Pericardium fibroblast (primary cell): ENCODE measurements around the gene DNAJB1. TPM values are rescaled to one million over a fixed set of nuclear protein-coding genes. Genes with fewer than 3 reads are reported as not detected.

Experiments
- total RNA-seq: library from RNA; depleted of rRNA; stranded (reverse); fragments of >200 nt; gene quantifications from 2 replicates; pipeline ENCODE4 v1.2.3, GENCODE V29; 2015

Gene DNAJB1
- 90.6 and 96.5 TPM in 2 replicates for total RNA-seq

DNA sequence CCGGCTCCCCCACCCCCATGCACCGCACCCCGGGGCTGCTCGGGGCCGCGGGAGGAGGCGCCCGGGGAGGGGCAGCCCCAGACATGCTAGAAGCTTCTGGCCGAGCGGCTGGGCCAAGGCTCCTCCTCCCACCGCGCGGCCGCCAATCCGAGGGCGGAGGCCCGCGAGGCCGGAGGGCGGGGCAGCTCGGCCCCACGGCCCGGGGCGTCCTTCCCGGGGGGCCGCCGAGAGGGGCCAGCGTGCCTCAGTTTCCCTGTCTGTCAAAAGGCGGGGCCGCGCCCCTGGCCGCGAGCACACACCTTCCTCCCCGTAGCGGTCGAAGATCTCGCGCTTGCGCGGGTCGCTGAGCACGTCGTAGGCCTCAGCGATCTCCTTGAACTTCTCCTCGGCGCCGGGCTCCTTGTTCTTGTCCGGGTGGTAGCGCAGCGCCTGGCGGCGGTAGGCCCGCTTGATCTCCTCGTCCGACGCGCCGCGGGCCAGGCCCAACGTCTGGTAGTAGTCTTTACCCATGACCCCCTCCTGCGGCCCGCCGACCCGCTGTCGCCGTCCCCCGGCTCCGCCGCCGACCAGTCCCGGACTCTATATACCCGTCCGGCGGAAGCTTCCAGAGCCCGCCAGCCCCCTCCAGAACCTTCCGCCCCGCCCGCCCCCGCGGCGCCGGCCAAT, at the start of gene DNAJB1:
Gene DNAJB1 (minus strand): TSS at position 558 of the 666 bp plus-strand sequence. CDS start 48 bp downstream, at position 510.

DNA sequence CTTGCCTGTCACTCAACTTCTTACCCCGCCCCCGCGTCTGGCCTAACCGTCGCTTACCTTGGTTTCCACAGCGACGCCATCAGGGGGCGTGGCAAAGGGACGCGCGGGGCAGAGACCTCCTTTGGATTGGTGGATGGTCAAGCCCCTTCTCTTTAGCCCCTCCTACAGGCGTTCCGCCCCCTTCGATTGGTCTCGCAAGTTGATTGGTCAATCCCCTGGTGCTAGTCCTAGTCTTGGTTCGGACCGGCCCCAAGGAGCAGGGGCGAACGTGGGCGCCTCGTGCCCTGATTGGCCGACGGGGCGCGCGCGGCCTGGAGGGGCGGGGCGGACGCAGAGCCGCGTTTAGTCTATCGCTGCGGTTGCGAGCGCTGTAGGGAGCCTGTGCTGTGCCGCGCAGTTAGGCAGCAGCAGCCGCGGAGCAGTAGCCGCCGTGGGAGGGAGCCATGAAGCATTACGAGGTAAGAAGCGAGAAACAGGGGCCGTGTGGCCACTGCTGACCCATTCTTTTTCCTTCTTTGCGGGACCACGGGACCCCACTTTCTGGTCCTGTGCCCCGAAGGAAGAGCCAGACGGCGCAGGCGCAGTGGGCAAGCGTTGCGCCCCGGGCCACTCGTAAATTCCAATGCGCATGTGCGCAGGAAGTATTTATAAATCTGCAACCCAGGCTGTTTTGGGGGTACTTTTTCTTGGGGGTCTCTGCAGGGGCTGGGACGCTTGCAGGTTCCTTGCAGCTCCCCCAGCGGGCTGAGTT, 11.2 kb upstream of the DNAJB1 start, which contains the start of gene TECR:
Gene TECR (plus strand): TSS at position 341 of the 751 bp plus-strand sequence. CDS start 103 bp downstream, at position 444.

DNA sequence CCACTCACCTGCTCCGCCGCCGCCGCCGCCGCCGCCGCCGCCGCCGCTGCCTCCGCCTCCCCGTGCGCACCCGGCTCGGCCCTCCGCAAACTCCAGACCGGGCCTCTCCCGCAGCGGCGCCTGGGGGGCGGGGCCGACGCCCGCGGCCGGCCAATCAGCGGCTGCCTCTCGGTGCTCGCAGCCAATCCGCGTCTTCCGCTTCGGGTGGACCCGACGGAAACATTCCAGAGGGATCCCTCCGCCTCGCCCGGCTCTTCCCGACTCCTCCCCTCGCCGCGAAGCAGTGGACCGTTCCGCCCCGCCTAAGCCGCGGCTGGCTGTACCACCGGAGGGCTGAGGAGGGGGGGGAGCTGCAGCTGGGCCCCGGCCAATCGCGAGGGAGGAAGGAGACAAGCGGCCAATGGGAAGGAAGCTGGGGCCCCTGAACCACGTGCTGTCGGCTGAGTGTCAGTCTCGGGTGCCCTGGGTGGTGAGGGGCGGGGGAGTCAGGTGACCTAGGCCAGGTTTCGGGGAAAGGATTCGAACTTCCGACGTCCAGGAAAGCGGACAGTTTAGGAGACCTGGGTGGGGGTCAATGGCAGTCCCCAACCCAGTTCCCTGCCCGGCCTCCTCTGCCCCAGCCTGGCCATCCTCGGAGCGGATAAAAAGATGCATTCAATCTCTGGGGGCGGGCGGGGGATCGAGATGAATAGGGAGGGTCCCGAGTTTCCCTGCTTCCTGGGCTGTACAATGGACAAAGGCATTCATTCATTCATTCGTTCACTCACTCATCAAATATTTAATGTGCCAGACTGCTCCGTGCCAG, 22.0 kb downstream of the DNAJB1 start, which contains the start of gene GIPC1:
Gene GIPC1 (minus strand): TSS at position 99 of the 805 bp plus-strand sequence. CDS start 13,151 bp downstream, outside the sequence.

DNA sequence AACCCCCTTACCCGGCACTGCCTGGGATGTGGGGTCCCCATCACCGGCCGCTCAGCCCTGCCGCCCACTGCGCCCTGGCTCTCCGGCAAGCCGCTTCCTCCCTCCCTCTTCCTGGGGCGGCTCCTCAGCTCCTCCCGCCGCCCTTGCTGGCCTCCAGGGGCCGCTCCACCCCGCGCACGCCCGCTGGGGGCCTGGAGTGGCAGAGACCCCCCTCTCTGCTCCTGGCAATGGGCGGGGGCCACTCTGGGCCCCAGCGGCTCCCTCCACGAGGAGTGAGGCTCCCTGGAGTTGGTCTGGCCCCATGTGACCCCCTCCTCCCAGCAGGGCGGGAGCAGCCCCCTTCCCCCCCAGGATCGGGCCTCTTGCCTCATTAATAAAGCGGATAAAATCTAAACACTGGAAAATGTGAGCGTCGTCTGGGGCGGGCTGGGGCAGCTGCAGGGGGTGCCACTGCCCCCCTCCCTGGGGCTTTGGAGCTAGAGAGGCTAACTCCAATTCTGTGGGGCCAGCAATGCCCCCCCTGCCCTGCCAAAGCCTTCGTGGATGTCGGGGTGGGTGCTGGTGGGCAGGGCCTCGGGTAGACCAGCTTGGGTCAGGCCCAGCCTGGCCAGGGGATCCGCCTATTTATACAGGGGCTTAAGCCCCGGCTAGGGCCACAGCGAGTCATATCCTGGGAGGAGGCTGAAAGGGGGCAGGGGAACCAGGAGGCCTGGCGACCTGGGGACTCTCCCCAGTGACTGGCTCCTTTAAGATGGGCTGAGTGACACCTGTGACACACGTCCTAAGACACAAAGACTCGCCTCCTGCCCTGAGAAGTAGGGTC, 42.7 kb downstream of the DNAJB1 start, which contains the start of gene PTGER1:
Gene PTGER1 (minus strand): TSS at position 104 of the 823 bp plus-strand sequence. CDS start 1,034 bp downstream, outside the sequence.

Other genes starting within 250 kb of the DNAJB1 start
- gene ADGRE5, start 137.0 kb downstream of the DNAJB1 start, total RNA-seq = 10.0 and 12.9 TPM in 2 replicates
- 28.9 and 55.7 TPM in 2 replicates for gene DDX39A, start 99.1 kb downstream of the DNAJB1 start, total RNA-seq
- 97.4 and 115 TPM in 2 replicates for gene PKN1, start 85.1 kb downstream of the DNAJB1 start, total RNA-seq
- gene PTGER1, start 43.0 kb downstream of the DNAJB1 start, total RNA-seq = 3.0 and 8.2 TPM in 2 replicates
- 91.2 and 144 TPM in 2 replicates for gene GIPC1, start 22.3 kb downstream of the DNAJB1 start, total RNA-seq
- 51.3 and 61.5 TPM in 2 replicates for gene TECR, start 11.2 kb upstream of the DNAJB1 start, total RNA-seq
- gene NDUFB7, start 53.7 kb upstream of the DNAJB1 start, total RNA-seq = 282 and 361 TPM in 2 replicates
- gene CLEC17A, start 64.7 kb upstream of the DNAJB1 start, total RNA-seq = not detected in 2 replicates
- not detected in 2 replicates for gene ADGRE3, start 156.4 kb upstream of the DNAJB1 start, total RNA-seq
- gene ZNF333, start 171.7 kb upstream of the DNAJB1 start, total RNA-seq = 10.9 and 17.6 TPM in 2 replicates